GM23338 (cell line): ENCODE measurements around the gene SCNN1G. TPM values are rescaled to one million over a fixed set of nuclear protein-coding genes. Genes with fewer than 3 reads are reported as not detected.

Source experiments
- ATAC-seq: fragments of 200-7000 bp; cut with Tn5 transposase; 3 replicates; pipeline ENCODE4 v1.9.1; 2020
- DNase-seq: peaks from one replicate; pipeline ENCODE4 v3.0.0-alpha.2; 2015; ENCODE audit warnings: low spot score
- H2AFZ ChIP-seq: fragments of 200-600 bp; sonication (generic); 2 replicates; pipeline ENCODE4 v1.8.0; 2016; ENCODE audit warnings: antibody characterized with exemption, mild to moderate bottlenecking, moderate library complexity
- H3F3A ChIP-seq: fragments of 200-600 bp; sonication (generic); replicated peaks from 2 replicates; pipeline ENCODE4 v1.8.0; 2017; ENCODE audit warnings: antibody characterized with exemption, mixed run types, low read depth
- H3K27ac ChIP-seq: fragments of 200-600 bp; sonication (generic); 2 replicates; pipeline ENCODE4 v1.6.1; 2016; ENCODE audit warnings: low read depth
- H3K27me3 ChIP-seq: fragments of 200-600 bp; sonication (generic); 2 replicates; pipeline ENCODE4 v1.8.0; 2016; ENCODE audit warnings: mild to moderate bottlenecking, mixed run types, moderate library complexity; ENCODE audit not compliant: insufficient read depth
- H3K36me3 ChIP-seq: fragments of 200-600 bp; sonication (generic); 2 replicates; pipeline ENCODE4 v1.8.0; 2016; ENCODE audit warnings: mild to moderate bottlenecking; ENCODE audit not compliant: insufficient read depth
- H3K4me1 ChIP-seq: fragments of 200-600 bp; sonication (generic); 2 replicates; pipeline ENCODE4 v1.8.0; 2016; ENCODE audit warnings: mild to moderate bottlenecking, moderate library complexity; ENCODE audit not compliant: insufficient read depth
- H3K4me2 ChIP-seq: fragments of 200-600 bp; sonication (generic); 2 replicates; pipeline ENCODE4 v1.7.1; 2017; ENCODE audit warnings: mixed run types
- H3K4me3 ChIP-seq: fragments of 200-600 bp; sonication (generic); 2 replicates; pipeline ENCODE4 v1.6.1; 2016; ENCODE audit warnings: mixed run types
- H3K79me2 ChIP-seq: fragments of 200-600 bp; sonication (generic); replicated peaks from 2 replicates; pipeline ENCODE4 v1.8.0; 2017; ENCODE audit warnings: mild to moderate bottlenecking; ENCODE audit not compliant: insufficient read depth
- H3K9me2 ChIP-seq: fragments of 200-600 bp; sonication (generic); 2 replicates; pipeline ENCODE4 v1.8.0; 2017; ENCODE audit not compliant: insufficient read depth
- H4K20me1 ChIP-seq: fragments of 200-600 bp; sonication (generic); replicated peaks from 2 replicates; pipeline ENCODE4 v1.8.0; 2017; ENCODE audit warnings: mild to moderate bottlenecking; ENCODE audit not compliant: insufficient read depth
- H3K27ac Mint-ChIP-seq: 2 replicates; pipeline ENCODE4 v1.8.0; 2020; ENCODE audit warnings: inconsistent platforms, mild to moderate bottlenecking, moderate library complexity, mixed read lengths
- H3K27me3 Mint-ChIP-seq: 3 replicates; pipeline ENCODE4 v1.8.0; 2022; ENCODE audit warnings: low read depth, mild to moderate bottlenecking, moderate library complexity, mixed read lengths, inconsistent platforms; ENCODE audit not compliant: insufficient read depth, poor library complexity
- H3K36me3 Mint-ChIP-seq: 3 replicates; pipeline ENCODE4 v1.8.0; 2021; ENCODE audit warnings: low read depth, mild to moderate bottlenecking, inconsistent platforms, moderate library complexity, mixed read lengths
- H3K4me1 Mint-ChIP-seq: 3 replicates; pipeline ENCODE4 v1.8.0; 2020; ENCODE audit warnings: mild to moderate bottlenecking, inconsistent platforms, mixed read lengths
- H3K4me3 Mint-ChIP-seq: 3 replicates; pipeline ENCODE4 v1.8.0; 2021; ENCODE audit warnings: moderate library complexity, mild to moderate bottlenecking, inconsistent platforms, mixed read lengths
- H3K9me3 Mint-ChIP-seq: 3 replicates; pipeline ENCODE4 v1.8.0; 2020; ENCODE audit warnings: moderate library complexity, mild to moderate bottlenecking, inconsistent platforms, mixed read lengths
- CREB1 ChIP-seq: fragments of 250-450 bp; sonication (Bioruptor Pico); IDR thresholded peaks from 2 replicates; pipeline ENCODE4 v1.5.0; 2020; ENCODE audit warnings: low read depth, mild to moderate bottlenecking, moderate library complexity
- ETS1 ChIP-seq: IDR thresholded peaks from 2 replicates; pipeline ENCODE4 v1.6.1; 2016; ENCODE audit warnings: antibody characterized with exemption
- EZH2 ChIP-seq: fragments of 200-600 bp; sonication (generic); IDR thresholded peaks from one replicate; pipeline ENCODE4 v1.8.0; 2017; ENCODE audit warnings: antibody characterized with exemption, mild to moderate bottlenecking, low read depth; ENCODE audit not compliant: unreplicated experiment
- EZH2phosphoT487 ChIP-seq: fragments of 200-600 bp; sonication (generic); IDR thresholded peaks from one replicate; pipeline ENCODE4 v1.8.1; 2018; ENCODE audit warnings: antibody characterized with exemption; ENCODE audit not compliant: unreplicated experiment
- REST ChIP-seq: IDR thresholded peaks from one replicate; pipeline ENCODE4 v1.6.1; 2018; ENCODE audit warnings: antibody characterized with exemption; ENCODE audit not compliant: unreplicated experiment
- STAT1 ChIP-seq: IDR thresholded peaks from one replicate; pipeline ENCODE4 v1.6.1; 2016; ENCODE audit warnings: antibody characterized with exemption; ENCODE audit not compliant: unreplicated experiment
- ZNF114 ChIP-seq: fragments of 250-450 bp; sonication (Bioruptor Pico); IDR thresholded peaks from 2 replicates; pipeline ENCODE4 v1.5.0; 2020; ENCODE audit warnings: mild to moderate bottlenecking, moderate library complexity
- ZNF331 ChIP-seq: fragments of 250-450 bp; sonication (Bioruptor Pico); IDR thresholded peaks from 2 replicates; pipeline ENCODE4 v1.5.0; 2020; ENCODE audit warnings: low read depth, mild to moderate bottlenecking, moderate library complexity
- ZNF462 ChIP-seq: fragments of 250-450 bp; sonication (Bioruptor Pico); IDR thresholded peaks from 2 replicates; pipeline ENCODE4 v1.5.0; 2020; ENCODE audit warnings: mild to moderate bottlenecking, moderate library complexity
- polyA plus RNA-seq: library from polyadenylated mRNA; unstranded; fragments of >200 nt; fragmentation: Nextera tagmentation; extraction: Ambion mirVana; gene quantifications from 2 replicates; pipeline ENCODE4 v1.2.1, GENCODE V29; 2016
- total RNA-seq: library from RNA; depleted of rRNA; stranded (reverse); fragments of >200 nt; shearing (Covaris generic); gene quantifications from 2 replicates; pipeline ENCODE4 v1.2.3, GENCODE V29; 2014; rRNA removed

SCNN1G gene
- total and polyA plus RNA-seq, 2 experiments from 2014 or later, result 0.97 to 1.1 TPM

- Mint-ChIP-seq H3K4me3 (no peak overlapping the region), H3K4me1 (no peaks in the 10 kb centered on the region), H3K27ac (no peak overlapping the region), H3K27me3 (no peaks in the 10 kb centered on the region), H3K36me3 (no peaks in the 10 kb centered on the region), H3K9me3 (peaks cover 3% of the 10 kb centered on the region; the same call in 1 of the 3 replicates)
- Histone ChIP-seq H3K36me3 (no peaks in the 10 kb centered on the region), H3K9me2 (no peaks in the 10 kb centered on the region), H3K4me3 (no peak overlapping the region), H3F3A (no peaks in the 10 kb centered on the region), H3K4me2 (no peak overlapping the region), H3K27me3 (no peaks in the 10 kb centered on the region), H3K79me2 (no peaks in the 10 kb centered on the region), H2AFZ (no peak overlapping the region), H3K4me1 (no peaks in the 10 kb centered on the region), H4K20me1 (no peaks in the 10 kb centered on the region), H3K27ac (no peak overlapping the region)
- no peak for ATAC-seq
- DNase-seq, result no peak
- TF ChIP-seq ZNF114, result no peak
- no peak for TF ChIP-seq EZH2
- TF ChIP-seq ETS1, result no peak
- TF ChIP-seq ZNF331 (CRISPR knock-in tag), result no peak
- TF ChIP-seq REST, result no peak
- TF ChIP-seq CREB1 (CRISPR knock-in tag), result no peak
- TF ChIP-seq STAT1, result no peak
- TF ChIP-seq ZNF462 (CRISPR knock-in tag), result no peak
- no peak for TF ChIP-seq EZH2phosphoT487
These were observed 76.3 kb downstream of the SCNN1G start for GRCh38 chr16:23258919-23259237.

Other genes starting within 250 kb of the SCNN1G start
- 15.5 and 17.9 TPM in 2 replicates for gene USP31, start 33.3 kb upstream of the SCNN1G start, total RNA-seq
- gene USP31, start 33.3 kb upstream of the SCNN1G start, polyA plus RNA-seq, result 4.2 and 4.3 TPM in 2 replicates
- 1.1 and 1.2 TPM in 2 replicates for gene SCNN1B, start 119.6 kb downstream of the SCNN1G start, total RNA-seq
- 0.78 and 0.94 TPM in 2 replicates for gene SCNN1B, start 119.6 kb downstream of the SCNN1G start, polyA plus RNA-seq